OCI-LY1 (cell line): ENCODE data around the gene DGLUCY.

Experiments
- H2AFZ ChIP-seq: fragments of 200-600 bp; sonication (generic), shearing (Covaris generic); 2 replicates; pipeline ENCODE4 v1.6.0; 2014; ENCODE audit warnings: antibody characterized with exemption, mild to moderate bottlenecking, low read length
- H3F3A ChIP-seq: fragments of 200-600 bp; sonication (generic), shearing (Covaris generic); 2 replicates; pipeline ENCODE4 v1.6.0; 2014; ENCODE audit warnings: mild to moderate bottlenecking, antibody characterized with exemption, low read length, moderate library complexity; ENCODE audit not compliant: insufficient read depth
- H3K27ac ChIP-seq: fragments of 200-600 bp; sonication (generic); 2 replicates; pipeline ENCODE4 v1.5.1; 2014; ENCODE audit warnings: low read length, mixed run types, mild to moderate bottlenecking, low read depth; ENCODE audit not compliant: poor library complexity, severe bottlenecking
- H3K27me3 ChIP-seq: fragments of 200-600 bp; sonication (generic); 2 replicates; pipeline ENCODE4 v1.6.0; 2014; ENCODE audit warnings: antibody characterized with exemption, mild to moderate bottlenecking, low read length, moderate library complexity; ENCODE audit not compliant: insufficient read depth
- H3K36me3 ChIP-seq: fragments of 200-600 bp; sonication (generic); 2 replicates; pipeline ENCODE4 v1.6.1; 2014; ENCODE audit warnings: mild to moderate bottlenecking, antibody characterized with exemption, low read length, moderate library complexity, mixed read lengths; ENCODE audit not compliant: insufficient read depth
- H3K4me1 ChIP-seq: fragments of 200-600 bp; sonication (generic); 2 replicates; pipeline ENCODE4 v1.5.1; 2014; ENCODE audit warnings: mild to moderate bottlenecking, low read length, moderate library complexity; ENCODE audit not compliant: insufficient read depth, severe bottlenecking
- H3K4me2 ChIP-seq: fragments of 200-600 bp; sonication (generic), shearing (Covaris generic); 2 replicates; pipeline ENCODE4 v1.6.1; 2014; ENCODE audit warnings: low read length
- H3K4me3 ChIP-seq: fragments of 200-600 bp; sonication (generic); 2 replicates; pipeline ENCODE4 v1.5.1; 2014; ENCODE audit warnings: low read length, low read depth, mild to moderate bottlenecking, mixed read lengths; ENCODE audit not compliant: poor library complexity, severe bottlenecking
- H3K79me2 ChIP-seq: fragments of 200-600 bp; shearing (Covaris generic); 2 replicates; pipeline ENCODE4 v1.6.1; 2016; ENCODE audit warnings: mixed run types, low read length, mixed read lengths; ENCODE audit not compliant: insufficient read depth
- H3K9ac ChIP-seq: fragments of 200-600 bp; sonication (generic), shearing (Covaris generic); 2 replicates; pipeline ENCODE4 v1.6.1; 2014; ENCODE audit warnings: mild to moderate bottlenecking, low read length, mixed read lengths
- H3K9me2 ChIP-seq: fragments of 200-600 bp; sonication (generic), shearing (Covaris generic); 2 replicates; pipeline ENCODE4 v1.6.1; 2014; ENCODE audit warnings: low read depth, mild to moderate bottlenecking, low read length, mixed read lengths
- H3K9me3 ChIP-seq: fragments of 200-600 bp; shearing (Covaris generic); 2 replicates; pipeline ENCODE4 v1.6.1; 2014; ENCODE audit warnings: low read length, mixed read lengths
- H4K20me1 ChIP-seq: fragments of 200-600 bp; sonication (generic), shearing (Covaris generic); 2 replicates; pipeline ENCODE4 v1.6.0; 2016; ENCODE audit warnings: mild to moderate bottlenecking, low read length; ENCODE audit not compliant: insufficient read depth
- EZH2 ChIP-seq: fragments of 200-600 bp; sonication (generic), shearing (Covaris generic); IDR thresholded peaks from 2 replicates; pipeline ENCODE4 v1.8.0; 2017; ENCODE audit warnings: borderline replicate concordance, mixed run types, mild to moderate bottlenecking, antibody characterized with exemption, low read length, moderate library complexity, mixed read lengths
- TF ChIP-seq, protein P1 (sequence below): fragments of 200-600 bp; sonication (generic), shearing (Covaris generic); IDR thresholded peaks from 2 replicates; pipeline ENCODE4 v1.5.1; 2017; ENCODE audit warnings: mild to moderate bottlenecking, antibody characterized with exemption, low read length, moderate library complexity, mixed read lengths

The DGLUCY gene

DNA sequence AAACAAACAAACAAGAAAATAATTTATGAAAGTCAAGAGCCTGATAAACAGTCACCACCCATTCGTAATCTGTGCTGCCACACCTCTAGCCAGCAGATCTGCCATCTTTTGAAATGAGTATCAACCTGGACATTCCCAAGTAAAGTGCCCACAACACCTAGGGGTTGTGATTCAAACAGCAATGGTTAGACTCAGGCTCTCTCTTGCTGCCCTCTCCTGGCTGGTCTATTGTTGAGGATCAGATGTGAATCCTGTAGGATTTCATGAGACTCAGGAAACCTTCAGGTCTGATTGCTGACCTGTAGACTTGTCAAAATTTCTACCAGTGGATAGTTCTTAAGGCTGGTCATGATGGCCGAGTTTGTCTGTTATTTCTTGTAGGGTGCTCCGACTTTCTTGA is 26.8 kb downstream of the DGLUCY start:
- no peak overlapping the region for H3K4me3 ChIP-seq
- no peak overlapping the region for H2AFZ ChIP-seq
- peaks cover 43% of the 10 kb centered on the region for H3K36me3 ChIP-seq
- peaks cover 6% of the 10 kb centered on the region for H3K4me1 ChIP-seq
- H4K20me1 ChIP-seq, result no peaks in the 10 kb centered on the region
- H3K27me3 ChIP-seq, result no peaks in the 10 kb centered on the region
- TF ChIP-seq EZH2, result no peak
- TF ChIP-seq, protein P1, sequence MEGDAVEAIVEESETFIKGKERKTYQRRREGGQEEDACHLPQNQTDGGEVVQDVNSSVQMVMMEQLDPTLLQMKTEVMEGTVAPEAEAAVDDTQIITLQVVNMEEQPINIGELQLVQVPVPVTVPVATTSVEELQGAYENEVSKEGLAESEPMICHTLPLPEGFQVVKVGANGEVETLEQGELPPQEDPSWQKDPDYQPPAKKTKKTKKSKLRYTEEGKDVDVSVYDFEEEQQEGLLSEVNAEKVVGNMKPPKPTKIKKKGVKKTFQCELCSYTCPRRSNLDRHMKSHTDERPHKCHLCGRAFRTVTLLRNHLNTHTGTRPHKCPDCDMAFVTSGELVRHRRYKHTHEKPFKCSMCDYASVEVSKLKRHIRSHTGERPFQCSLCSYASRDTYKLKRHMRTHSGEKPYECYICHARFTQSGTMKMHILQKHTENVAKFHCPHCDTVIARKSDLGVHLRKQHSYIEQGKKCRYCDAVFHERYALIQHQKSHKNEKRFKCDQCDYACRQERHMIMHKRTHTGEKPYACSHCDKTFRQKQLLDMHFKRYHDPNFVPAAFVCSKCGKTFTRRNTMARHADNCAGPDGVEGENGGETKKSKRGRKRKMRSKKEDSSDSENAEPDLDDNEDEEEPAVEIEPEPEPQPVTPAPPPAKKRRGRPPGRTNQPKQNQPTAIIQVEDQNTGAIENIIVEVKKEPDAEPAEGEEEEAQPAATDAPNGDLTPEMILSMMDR, result peak; percentile 17; the same call in 1 of the 2 replicates
- H3K9me2 ChIP-seq, result no peaks in the 10 kb centered on the region
- H3K79me2 ChIP-seq, result no peaks in the 10 kb centered on the region
- no peaks in the 10 kb centered on the region for H3F3A ChIP-seq
- H3K9ac ChIP-seq, result no peak overlapping the region
- H3K9me3 ChIP-seq, result no peaks in the 10 kb centered on the region
- no peak overlapping the region for H3K4me2 ChIP-seq
- H3K27ac ChIP-seq, result no peak overlapping the region

DNA sequence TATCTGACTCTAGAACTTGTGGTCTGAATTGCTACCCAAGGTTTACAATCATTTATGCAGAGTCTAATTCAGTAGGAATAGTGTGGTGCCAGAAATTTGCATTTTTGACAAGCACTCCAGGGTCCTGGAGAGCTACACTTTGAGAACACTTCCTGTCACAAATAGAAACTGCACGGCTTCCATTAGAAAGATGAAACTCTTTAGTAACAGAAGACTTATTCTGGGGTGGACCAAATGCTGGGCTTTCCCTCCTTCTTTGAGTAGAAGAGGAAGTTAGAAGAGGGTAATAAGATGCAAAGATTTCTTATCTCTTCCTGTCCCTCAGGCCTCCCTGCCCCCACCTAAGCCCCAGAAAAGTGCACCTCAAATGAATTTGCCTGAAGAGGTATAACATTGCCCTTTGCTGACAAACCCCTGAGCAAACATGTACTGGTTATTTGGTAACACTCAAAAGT is 28.4 kb downstream of the DGLUCY start:
- Histone ChIP-seq H2AFZ (no peak overlapping the region), H4K20me1 (no peaks in the 10 kb centered on the region), H3K4me1 (peaks cover 6% of the 10 kb centered on the region), H3K27ac (peak overlapping the region; percentile 52), H3K4me2 (no peak overlapping the region), H3F3A (no peaks in the 10 kb centered on the region), H3K36me3 (peaks cover 48% of the 10 kb centered on the region), H3K9me3 (no peaks in the 10 kb centered on the region), H3K4me3 (no peak overlapping the region), H3K27me3 (no peaks in the 10 kb centered on the region), H3K9ac (no peak overlapping the region), H3K9me2 (no peaks in the 10 kb centered on the region), H3K79me2 (no peaks in the 10 kb centered on the region)
- no peak for TF ChIP-seq EZH2

DNA sequence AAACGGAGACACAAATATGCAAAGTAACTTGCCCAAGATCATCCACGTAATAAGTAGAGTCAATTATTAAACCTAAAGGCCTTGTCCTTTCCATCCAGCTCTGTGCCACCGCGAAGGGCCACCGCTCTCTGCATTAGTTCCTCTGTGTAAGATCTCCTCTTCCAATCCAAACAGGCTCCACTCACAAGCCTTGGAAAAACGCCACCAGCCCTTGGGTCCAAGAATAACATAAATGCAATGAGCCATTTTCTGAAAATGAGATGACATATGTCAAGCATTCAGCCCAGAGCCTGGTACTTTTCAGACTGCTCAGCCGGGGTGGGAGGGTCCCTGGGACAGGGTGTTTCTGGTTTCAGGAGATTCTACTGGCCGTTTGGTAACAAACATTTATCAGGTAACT is 30.0 kb downstream of the DGLUCY start:
- Histone ChIP-seq H3K9me2 (no peaks in the 10 kb centered on the region), H3K9me3 (no peaks in the 10 kb centered on the region), H3K27ac (no peak overlapping the region), H3K79me2 (no peaks in the 10 kb centered on the region), H3F3A (no peaks in the 10 kb centered on the region), H3K27me3 (no peaks in the 10 kb centered on the region), H3K4me2 (no peak overlapping the region), H2AFZ (no peak overlapping the region), H3K9ac (no peak overlapping the region), H3K4me1 (peaks cover 6% of the 10 kb centered on the region), H3K4me3 (no peak overlapping the region), H4K20me1 (no peaks in the 10 kb centered on the region), H3K36me3 (peaks cover 54% of the 10 kb centered on the region)
- no peak for TF ChIP-seq EZH2
- TF ChIP-seq, protein P1, result no peak

DNA sequence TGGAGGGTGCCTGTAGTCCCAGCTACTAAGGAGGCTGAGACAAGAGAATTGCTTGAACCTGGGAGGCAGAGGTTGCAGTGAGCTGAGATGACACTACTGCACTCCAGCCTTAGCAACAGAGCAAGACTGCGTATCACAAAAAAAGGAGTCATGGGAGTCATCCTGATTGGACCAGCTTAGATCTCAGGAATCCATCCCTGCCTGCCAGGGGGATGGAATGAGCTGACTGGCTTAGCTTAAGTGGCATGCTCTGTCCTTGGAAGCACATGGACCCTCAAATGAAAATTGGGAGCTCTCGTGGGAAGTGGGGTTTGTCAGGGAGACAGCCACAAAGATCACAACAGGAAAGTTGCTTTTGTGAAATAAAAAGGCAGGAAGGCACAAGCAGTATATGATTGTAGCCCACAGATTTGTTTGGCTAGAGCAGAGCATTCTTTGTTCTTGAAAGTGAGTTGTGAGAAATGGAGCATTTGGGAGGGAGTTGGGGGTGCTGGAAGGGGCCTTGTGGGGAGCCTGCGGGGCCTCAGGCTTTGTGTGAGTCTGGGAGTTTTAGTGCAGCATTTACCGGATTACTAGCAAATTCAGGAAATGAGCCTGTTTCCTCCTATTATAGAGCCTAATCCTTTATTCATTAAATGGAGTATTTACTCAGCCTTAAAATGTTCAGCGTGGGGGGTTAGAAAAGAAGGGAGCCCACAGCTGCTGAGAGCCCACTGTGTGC is 30.7 kb downstream of the DGLUCY start:
- no peak overlapping the region for H3K27ac ChIP-seq
- no peak overlapping the region for H2AFZ ChIP-seq
- TF ChIP-seq, protein P1, result no peak
- no peak for TF ChIP-seq EZH2
- H3F3A ChIP-seq, result no peaks in the 10 kb centered on the region
- H3K27me3 ChIP-seq, result no peaks in the 10 kb centered on the region
- peaks cover 6% of the 10 kb centered on the region for H3K4me1 ChIP-seq
- H3K4me3 ChIP-seq, result no peak overlapping the region
- H3K79me2 ChIP-seq, result no peaks in the 10 kb centered on the region
- H3K9me3 ChIP-seq, result no peaks in the 10 kb centered on the region
- H4K20me1 ChIP-seq, result no peaks in the 10 kb centered on the region
- H3K4me2 ChIP-seq, result no peak overlapping the region
- H3K9ac ChIP-seq, result no peak overlapping the region
- H3K9me2 ChIP-seq, result no peaks in the 10 kb centered on the region
- peaks cover 49% of the 10 kb centered on the region; the same call in 1 of the 2 replicates for H3K36me3 ChIP-seq
